ENCODE results near the gene RAB33A.

RAB33A gene

DNA sequence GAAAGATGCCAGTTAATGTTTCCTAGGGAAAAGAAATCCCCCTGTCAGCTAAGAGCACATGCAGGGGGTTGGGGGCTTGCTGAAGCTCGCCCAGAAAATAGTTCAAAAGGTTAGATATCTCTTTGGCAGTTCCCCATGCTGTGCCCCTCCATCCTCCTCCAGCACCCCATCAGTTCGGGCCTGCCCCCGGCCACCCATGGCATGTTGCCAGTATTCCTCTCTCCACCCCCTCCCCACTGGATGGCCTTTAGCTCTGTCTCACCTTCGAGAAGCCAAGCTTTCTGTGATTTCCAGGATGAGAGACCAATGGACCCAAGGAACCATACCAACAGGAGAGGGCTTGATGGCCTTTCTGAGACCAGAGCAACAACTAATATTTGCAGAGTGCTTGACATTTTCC lies 5.2 kb downstream of the RAB33A start:
- H3K4me3 ChIP-seq (ENCODE audit: low read depth, low read length), result no peak overlapping the region

GRCh38 chrX:130179170-130179569 lies 7.4 kb downstream of the RAB33A start:
- TF ChIP-seq, protein P1, sequence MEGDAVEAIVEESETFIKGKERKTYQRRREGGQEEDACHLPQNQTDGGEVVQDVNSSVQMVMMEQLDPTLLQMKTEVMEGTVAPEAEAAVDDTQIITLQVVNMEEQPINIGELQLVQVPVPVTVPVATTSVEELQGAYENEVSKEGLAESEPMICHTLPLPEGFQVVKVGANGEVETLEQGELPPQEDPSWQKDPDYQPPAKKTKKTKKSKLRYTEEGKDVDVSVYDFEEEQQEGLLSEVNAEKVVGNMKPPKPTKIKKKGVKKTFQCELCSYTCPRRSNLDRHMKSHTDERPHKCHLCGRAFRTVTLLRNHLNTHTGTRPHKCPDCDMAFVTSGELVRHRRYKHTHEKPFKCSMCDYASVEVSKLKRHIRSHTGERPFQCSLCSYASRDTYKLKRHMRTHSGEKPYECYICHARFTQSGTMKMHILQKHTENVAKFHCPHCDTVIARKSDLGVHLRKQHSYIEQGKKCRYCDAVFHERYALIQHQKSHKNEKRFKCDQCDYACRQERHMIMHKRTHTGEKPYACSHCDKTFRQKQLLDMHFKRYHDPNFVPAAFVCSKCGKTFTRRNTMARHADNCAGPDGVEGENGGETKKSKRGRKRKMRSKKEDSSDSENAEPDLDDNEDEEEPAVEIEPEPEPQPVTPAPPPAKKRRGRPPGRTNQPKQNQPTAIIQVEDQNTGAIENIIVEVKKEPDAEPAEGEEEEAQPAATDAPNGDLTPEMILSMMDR (IDR thresholded peaks at IDR 0.05; ENCODE audit: low read depth, low read length), result no peak
- H3K4me3 ChIP-seq (ENCODE audit: low read depth, low read length), result no peak overlapping the region

More for the DNA sequence above, 5.2 kb downstream of the RAB33A start:
- TF ChIP-seq, protein P1 (IDR thresholded peaks at IDR 0.05; ENCODE audit: low read depth, low read length), result no peak

DNA sequence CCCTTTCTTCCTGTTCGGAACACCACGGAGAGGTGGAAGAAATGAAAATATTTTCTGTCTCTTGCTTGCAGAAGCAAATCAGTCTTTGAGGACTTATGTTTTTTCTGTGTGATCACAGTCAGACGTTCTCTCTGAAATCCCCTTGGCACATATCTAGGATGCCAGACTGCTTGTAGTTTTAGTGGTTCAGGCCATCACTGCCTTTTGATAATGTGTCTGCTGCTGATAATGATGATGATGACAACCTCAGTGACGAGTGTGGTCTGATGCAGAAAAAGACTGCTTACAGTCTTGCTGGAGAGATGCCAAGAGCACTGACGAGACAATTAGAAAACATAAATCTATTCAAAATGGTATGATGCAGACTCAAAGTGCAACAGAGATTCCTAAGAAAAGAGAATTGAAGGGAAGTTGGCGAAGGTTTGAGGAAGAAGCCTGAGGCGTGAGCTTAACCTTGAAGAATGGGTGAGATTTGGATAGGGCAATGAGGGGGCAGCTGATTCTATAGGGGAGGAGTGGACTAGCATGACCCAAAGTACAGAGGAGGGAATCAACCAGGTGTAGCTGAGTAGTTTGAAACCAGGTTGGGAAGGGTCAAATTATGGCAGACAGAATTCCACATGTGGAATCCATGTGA lies 7.9 kb downstream of the RAB33A start:
- TF ChIP-seq, protein P1 (IDR thresholded peaks at IDR 0.05; ENCODE audit: low read depth, low read length), result no peak
- no peak overlapping the region for H3K4me3 ChIP-seq (ENCODE audit: low read depth, low read length)

- TF ChIP-seq, protein P1 (IDR thresholded peaks at IDR 0.05; ENCODE audit: low read depth, low read length), result no peak
- no peak overlapping the region for H3K4me3 ChIP-seq (ENCODE audit: low read depth, low read length)
Measured at GRCh38 chrX:130184168-130184567, 12.4 kb downstream of the RAB33A start.

DNA sequence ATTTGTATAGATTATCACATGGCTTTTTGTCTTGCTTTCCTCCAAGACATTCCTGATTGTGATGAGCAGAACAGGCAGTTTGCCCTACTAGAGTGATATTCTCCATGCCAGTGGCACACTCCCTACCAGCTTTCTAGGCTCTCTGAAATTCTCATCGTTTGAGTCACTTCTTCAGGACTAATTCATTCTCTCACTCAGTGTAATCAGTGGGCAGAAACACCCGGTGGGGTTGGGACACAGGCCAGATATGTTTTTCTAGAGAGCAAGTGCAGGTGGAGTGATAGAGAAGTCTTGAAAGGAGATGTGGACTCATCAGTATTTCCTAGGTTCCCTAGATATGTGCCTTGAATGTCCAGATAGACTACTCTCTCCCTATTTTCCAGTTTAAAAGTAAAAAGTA lies 13.1 kb downstream of the RAB33A start:
- H3K4me3 ChIP-seq (ENCODE audit: low read depth, low read length), result no peak overlapping the region
- TF ChIP-seq, protein P1 (IDR thresholded peaks at IDR 0.05; ENCODE audit: low read depth, low read length), result no peak

DNA sequence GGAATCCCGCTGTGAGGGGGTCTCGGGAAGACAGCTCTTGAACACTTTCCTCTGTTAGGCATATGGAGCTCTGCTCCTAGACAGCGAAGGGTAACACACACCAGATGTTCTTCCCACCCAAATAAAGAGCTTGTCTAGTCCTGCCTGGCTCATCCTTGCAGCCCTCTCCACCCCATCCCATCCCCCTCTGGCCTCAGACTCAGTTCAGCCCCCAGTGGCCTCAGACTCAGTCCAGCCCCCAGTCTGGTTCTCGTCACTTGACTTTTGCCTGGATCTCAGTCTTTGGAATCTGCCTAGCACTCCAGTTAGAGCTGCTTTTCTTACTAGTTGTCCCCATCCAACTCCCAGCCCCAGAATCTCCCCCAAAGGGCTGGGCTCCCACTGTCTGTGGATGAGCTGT lies 14.9 kb downstream of the RAB33A start:
- no peak overlapping the region for H3K4me3 ChIP-seq (ENCODE audit: low read depth, low read length)

GRCh38 chrX:130190801-130191200 lies 19.0 kb downstream of the RAB33A start:
- TF ChIP-seq, protein P1 (IDR thresholded peaks at IDR 0.05; ENCODE audit: low read depth, low read length), result no peak
- no peak overlapping the region for H3K4me3 ChIP-seq (ENCODE audit: low read depth, low read length)

More for the DNA sequence above, 14.9 kb downstream of the RAB33A start:
- TF ChIP-seq, protein P1 (IDR thresholded peaks at IDR 0.05; ENCODE audit: low read depth, low read length), result no peak

Measured in WI38 (cell line).